ENCODE results near the gene HLA-DOA. TPM values are rescaled to one million over a fixed set of nuclear protein-coding genes. Genes with fewer than 3 reads are reported as not detected.

The HLA-DOA gene
- total RNA-seq, 1 experiment from 2014 or later = 4.1 TPM

GRCh38 chr6:32962213-32962826 lies 47.1 kb downstream of the HLA-DOA start:
- no peak for DNase-seq
- no peaks in the 10 kb centered on the region for H3K27me3 Mint-ChIP-seq (ENCODE audit: unreplicated experiment)
- no peak for TF ChIP-seq CTCF (IDR thresholded peaks at IDR 0.05; ENCODE audit: unreplicated experiment)
- H3K36me3 Mint-ChIP-seq (ENCODE audit: insufficient read depth, unreplicated experiment) = peaks cover 10% of the 10 kb centered on the region
- H3K9me3 Mint-ChIP-seq (ENCODE audit: low read depth, unreplicated experiment) = no peaks in the 10 kb centered on the region
- no peak overlapping the region for H3K4me3 Mint-ChIP-seq (ENCODE audit: low read depth, unreplicated experiment)
- intact Hi-C loops (cut with micrococcal nuclease; ENCODE audit: unreplicated experiment) = no loop called here
- BruUV-seq (replicated peaks) = no TSS peak
- peaks cover 42% of the 10 kb centered on the region for H3K4me1 Mint-ChIP-seq (ENCODE audit: low read depth, unreplicated experiment)
- no peak overlapping the region for H3K27ac Mint-ChIP-seq (ENCODE audit: unreplicated experiment)
- CTCF ChIA-PET = interaction anchor here (1.0 kb wide), 1 partner anchor 9 kb away, joined by 3 read pairs; the partner anchor contains the start of gene HLA-DMA

- no peak for DNase-seq
- no peak for TF ChIP-seq CTCF (IDR thresholded peaks at IDR 0.05; ENCODE audit: unreplicated experiment)
- intact Hi-C loops (cut with micrococcal nuclease; ENCODE audit: unreplicated experiment) = no loop called here
- BruUV-seq (replicated peaks) = no TSS peak
- Mint-ChIP-seq H3K4me1 (ENCODE audit: low read depth, unreplicated experiment) (peaks cover 24% of the 10 kb centered on the region), H3K4me3 (ENCODE audit: low read depth, unreplicated experiment) (no peak overlapping the region), H3K27ac (ENCODE audit: unreplicated experiment) (no peak overlapping the region), H3K27me3 (ENCODE audit: unreplicated experiment) (no peaks in the 10 kb centered on the region), H3K36me3 (ENCODE audit: insufficient read depth, unreplicated experiment) (peaks cover 3% of the 10 kb centered on the region), H3K9me3 (ENCODE audit: low read depth, unreplicated experiment) (no peaks in the 10 kb centered on the region)
- CTCF ChIA-PET = no interaction called here
Observed at GRCh38 chr6:32960563-32960962, 48.8 kb downstream of the HLA-DOA start.

GRCh38 chr6:32956176-32956575 lies 53.2 kb downstream of the HLA-DOA start:
- Mint-ChIP-seq H3K27ac (ENCODE audit: unreplicated experiment) (no peak overlapping the region), H3K9me3 (ENCODE audit: low read depth, unreplicated experiment) (no peaks in the 10 kb centered on the region), H3K4me1 (ENCODE audit: low read depth, unreplicated experiment) (peaks cover 37% of the 10 kb centered on the region), H3K36me3 (ENCODE audit: insufficient read depth, unreplicated experiment) (peaks cover 16% of the 10 kb centered on the region), H3K27me3 (ENCODE audit: unreplicated experiment) (no peaks in the 10 kb centered on the region), H3K4me3 (ENCODE audit: low read depth, unreplicated experiment) (no peak overlapping the region)
- CTCF ChIA-PET = interaction anchor here (0.7 to 6.8 kb wide), 4 partner anchors 11 to 118 kb away, joined by 3 to 60 read pairs (median 30); partner anchors contain the start of genes BRD2 and TAP2
- TF ChIP-seq CTCF (IDR thresholded peaks at IDR 0.05; ENCODE audit: unreplicated experiment) = no peak
- no peak for DNase-seq
- intact Hi-C loops (cut with micrococcal nuclease; ENCODE audit: unreplicated experiment) = no loop called here
- no TSS peak for BruUV-seq (replicated peaks)

- H3K9me3 Mint-ChIP-seq (ENCODE audit: low read depth, unreplicated experiment) = no peaks in the 10 kb centered on the region
- H3K27ac Mint-ChIP-seq (ENCODE audit: unreplicated experiment) = no peak overlapping the region
- TF ChIP-seq CTCF (IDR thresholded peaks at IDR 0.05; ENCODE audit: unreplicated experiment) = peak; percentile 69
- H3K27me3 Mint-ChIP-seq (ENCODE audit: unreplicated experiment) = no peaks in the 10 kb centered on the region
- intact Hi-C loops (cut with micrococcal nuclease; ENCODE audit: unreplicated experiment) = no loop called here
- no peak overlapping the region for H3K4me3 Mint-ChIP-seq (ENCODE audit: low read depth, unreplicated experiment)
- CTCF ChIA-PET = interaction anchor here (0.6 to 6.8 kb wide), 13 partner anchors 8 to 612 kb away, joined by 3 to 110 read pairs (median 4); partner anchors contain the start of genes BRD2 and TAP2
- DNase-seq = peak; percentile 51
- BruUV-seq (replicated peaks) = no TSS peak
- peaks cover 16% of the 10 kb centered on the region for H3K36me3 Mint-ChIP-seq (ENCODE audit: insufficient read depth, unreplicated experiment)
- peaks cover 43% of the 10 kb centered on the region for H3K4me1 Mint-ChIP-seq (ENCODE audit: low read depth, unreplicated experiment)
Observed at GRCh38 chr6:32954986-32955802, 54.2 kb downstream of the HLA-DOA start.
